Hepatocyte (in vitro differentiated cells): ENCODE results near the gene KRT14.

Experiments
- CTCF ChIP-seq: fragments of 200-600 bp; sonication (generic); IDR thresholded peaks from 2 replicates; pipeline ENCODE4 v1.5.1; 2016; ENCODE audit warnings: antibody characterized with exemption, mild to moderate bottlenecking; ENCODE audit not compliant: poor library complexity
- EZH2 ChIP-seq: fragments of 200-600 bp; sonication (generic); IDR thresholded peaks from 2 replicates; pipeline ENCODE4 v1.6.1; 2016; ENCODE audit warnings: antibody characterized with exemption, mild to moderate bottlenecking, borderline replicate concordance
- EZH2phosphoT487 ChIP-seq: fragments of 200-600 bp; sonication (generic); IDR thresholded peaks from one replicate; pipeline ENCODE4 v1.6.1; 2018; ENCODE audit warnings: antibody characterized with exemption, mild to moderate bottlenecking, low read depth, moderate library complexity; ENCODE audit not compliant: unreplicated experiment, severe bottlenecking

GRCh38 chr17:41542357-41542756 is 44.3 kb downstream of the KRT14 start:
- TF ChIP-seq CTCF = no peak
- no peak for TF ChIP-seq EZH2
- TF ChIP-seq EZH2phosphoT487 = peak; percentile 90
